NOMO-1 treated with DMSO at 0.1 percent for 48 hours (cell line): ENCODE results near the gene NPR3.

Source experiments
- DNase-seq: peaks from one replicate; lab custom pipeline; 2025; ENCODE audit not compliant: unreplicated experiment; lab: John Stamatoyannopoulos, UW

Gene NPR3

GRCh38 chr5:32711681-32712480, 760 bp downstream of the NPR3 start:
- DNase-seq = no peak

- DNase-seq = no peak
These were observed 1.6 kb downstream of the NPR3 start for GRCh38 chr5:32712481-32713360.

- DNase-seq = no peak
These were observed 2.2 kb downstream of the NPR3 start for GRCh38 chr5:32713361-32713769.

GRCh38 chr5:32713770-32714381, 2.8 kb downstream of the NPR3 start:
- no peak for DNase-seq

- DNase-seq = no peak
These were observed 3.7 kb downstream of the NPR3 start for GRCh38 chr5:32714836-32715235.

GRCh38 chr5:32720300-32720699, 9.2 kb downstream of the NPR3 start:
- DNase-seq = no peak

- DNase-seq = no peak
These were observed 10.5 kb downstream of the NPR3 start for GRCh38 chr5:32721626-32722025.

- no peak for DNase-seq
These were observed 11.8 kb downstream of the NPR3 start for GRCh38 chr5:32722957-32723356.

GRCh38 chr5:32724526-32724925, 13.4 kb downstream of the NPR3 start:
- DNase-seq = no peak

GRCh38 chr5:32726086-32726557, 15.0 kb downstream of the NPR3 start:
- DNase-seq = peak; percentile 28

GRCh38 chr5:32729651-32730050, 18.5 kb downstream of the NPR3 start:
- DNase-seq = no peak

- DNase-seq = peak; percentile 26
These were observed 22.6 kb downstream of the NPR3 start for GRCh38 chr5:32733590-32734340.

- DNase-seq = no peak
These were observed 23.8 kb downstream of the NPR3 start for GRCh38 chr5:32734827-32735378.

- no peak for DNase-seq
These were observed 24.4 kb downstream of the NPR3 start for GRCh38 chr5:32735512-32735911.

GRCh38 chr5:32736842-32737241, 25.7 kb downstream of the NPR3 start:
- DNase-seq = no peak

- DNase-seq = no peak
These were observed 29.5 kb downstream of the NPR3 start for GRCh38 chr5:32740651-32741050.

- DNase-seq = no peak
These were observed 34.2 kb downstream of the NPR3 start for GRCh38 chr5:32745317-32745716.

- no peak for DNase-seq
These were observed 41.3 kb downstream of the NPR3 start for GRCh38 chr5:32752411-32752810.

- DNase-seq = no peak
These were observed 41.9 kb downstream of the NPR3 start for GRCh38 chr5:32753051-32753450.

- DNase-seq = no peak
These were observed 42.6 kb downstream of the NPR3 start for GRCh38 chr5:32753765-32754164.

- no peak for DNase-seq
These were observed 43.2 kb downstream of the NPR3 start for GRCh38 chr5:32754284-32754683.
